Measurements from ENCODE around the gene FMO2.

The FMO2 gene

GRCh38 chr1:171188388-171189266 is 3.5 kb downstream of the FMO2 start:
- Histone ChIP-seq H3K4me1 (ENCODE audit: insufficient read depth, low read length) (no peaks in the 10 kb centered on the region), H3K4me3 (ENCODE audit: low read length) (no peak overlapping the region), H3K36me3 (ENCODE audit: insufficient read depth, low read length) (no peaks in the 10 kb centered on the region), H3K27me3 (ENCODE audit: insufficient read depth, low read length) (no peaks in the 10 kb centered on the region), H3K9me3 (ENCODE audit: low read length) (no peaks in the 10 kb centered on the region), H2AFZ (ENCODE audit: low read depth, low read length) (no peak overlapping the region)

GRCh38 chr1:171191992-171192391 is 6.9 kb downstream of the FMO2 start:
- Histone ChIP-seq H3K4me3 (ENCODE audit: low read length) (no peak overlapping the region), H3K36me3 (ENCODE audit: insufficient read depth, low read length) (no peaks in the 10 kb centered on the region), H3K4me1 (ENCODE audit: insufficient read depth, low read length) (no peaks in the 10 kb centered on the region), H2AFZ (ENCODE audit: low read depth, low read length) (no peak overlapping the region), H3K9me3 (ENCODE audit: low read length) (no peaks in the 10 kb centered on the region), H3K27me3 (ENCODE audit: insufficient read depth, low read length) (no peaks in the 10 kb centered on the region)

GRCh38 chr1:171195767-171196166 is 10.7 kb downstream of the FMO2 start:
- H3K4me3 ChIP-seq (ENCODE audit: low read length) = no peak overlapping the region
- no peaks in the 10 kb centered on the region for H3K36me3 ChIP-seq (ENCODE audit: insufficient read depth, low read length)
- no peaks in the 10 kb centered on the region for H3K4me1 ChIP-seq (ENCODE audit: insufficient read depth, low read length)
- H2AFZ ChIP-seq (ENCODE audit: low read depth, low read length) = no peak overlapping the region
- no peaks in the 10 kb centered on the region for H3K9me3 ChIP-seq (ENCODE audit: low read length)
- no peaks in the 10 kb centered on the region for H3K27me3 ChIP-seq (ENCODE audit: insufficient read depth, low read length)

- H3K4me3 ChIP-seq (ENCODE audit: low read length) = no peak overlapping the region
- no peaks in the 10 kb centered on the region for H3K36me3 ChIP-seq (ENCODE audit: insufficient read depth, low read length)
- no peaks in the 10 kb centered on the region for H3K27me3 ChIP-seq (ENCODE audit: insufficient read depth, low read length)
- H2AFZ ChIP-seq (ENCODE audit: low read depth, low read length) = no peak overlapping the region
- no peaks in the 10 kb centered on the region for H3K9me3 ChIP-seq (ENCODE audit: low read length)
- no peaks in the 10 kb centered on the region for H3K4me1 ChIP-seq (ENCODE audit: insufficient read depth, low read length)
These were observed 11.3 kb downstream of the FMO2 start for GRCh38 chr1:171196351-171196750.

GRCh38 chr1:171198081-171198480 is 13.0 kb downstream of the FMO2 start:
- Histone ChIP-seq H3K27me3 (ENCODE audit: insufficient read depth, low read length) (no peaks in the 10 kb centered on the region), H2AFZ (ENCODE audit: low read depth, low read length) (no peak overlapping the region), H3K4me3 (ENCODE audit: low read length) (no peak overlapping the region), H3K9me3 (ENCODE audit: low read length) (no peaks in the 10 kb centered on the region), H3K4me1 (ENCODE audit: insufficient read depth, low read length) (no peaks in the 10 kb centered on the region), H3K36me3 (ENCODE audit: insufficient read depth, low read length) (no peaks in the 10 kb centered on the region)

- H3K4me1 ChIP-seq (ENCODE audit: insufficient read depth, low read length) = peaks cover 4% of the 10 kb centered on the region
- H3K36me3 ChIP-seq (ENCODE audit: insufficient read depth, low read length) = no peaks in the 10 kb centered on the region
- no peaks in the 10 kb centered on the region for H3K9me3 ChIP-seq (ENCODE audit: low read length)
- no peak overlapping the region for H3K4me3 ChIP-seq (ENCODE audit: low read length)
- H2AFZ ChIP-seq (ENCODE audit: low read depth, low read length) = no peak overlapping the region
- H3K27me3 ChIP-seq (ENCODE audit: insufficient read depth, low read length) = no peaks in the 10 kb centered on the region
These were observed 19.2 kb downstream of the FMO2 start for GRCh38 chr1:171204296-171204695.

GRCh38 chr1:171206204-171206977 is 21.3 kb downstream of the FMO2 start:
- H3K4me1 ChIP-seq (ENCODE audit: insufficient read depth, low read length) = peaks cover 16% of the 10 kb centered on the region
- no peak overlapping the region for H3K4me3 ChIP-seq (ENCODE audit: low read length)
- H2AFZ ChIP-seq (ENCODE audit: low read depth, low read length) = no peak overlapping the region
- H3K36me3 ChIP-seq (ENCODE audit: insufficient read depth, low read length) = no peaks in the 10 kb centered on the region
- no peaks in the 10 kb centered on the region for H3K9me3 ChIP-seq (ENCODE audit: low read length)
- H3K27me3 ChIP-seq (ENCODE audit: insufficient read depth, low read length) = no peaks in the 10 kb centered on the region

- H3K4me1 ChIP-seq (ENCODE audit: insufficient read depth, low read length) = peaks cover 20% of the 10 kb centered on the region
These were observed 21.9 kb downstream of the FMO2 start for GRCh38 chr1:171206978-171207355.

GRCh38 chr1:171207377-171207776 is 22.3 kb downstream of the FMO2 start:
- H3K4me1 ChIP-seq (ENCODE audit: insufficient read depth, low read length) = peaks cover 22% of the 10 kb centered on the region
- H2AFZ ChIP-seq (ENCODE audit: low read depth, low read length) = no peak overlapping the region
- H3K36me3 ChIP-seq (ENCODE audit: insufficient read depth, low read length) = no peaks in the 10 kb centered on the region
- no peaks in the 10 kb centered on the region for H3K9me3 ChIP-seq (ENCODE audit: low read length)
- no peaks in the 10 kb centered on the region for H3K27me3 ChIP-seq (ENCODE audit: insufficient read depth, low read length)
- no peak overlapping the region for H3K4me3 ChIP-seq (ENCODE audit: low read length)

More at GRCh38 chr1:171206978-171207355, 21.9 kb downstream of the FMO2 start:
- no peaks in the 10 kb centered on the region for H3K27me3 ChIP-seq (ENCODE audit: insufficient read depth, low read length)
- no peaks in the 10 kb centered on the region for H3K36me3 ChIP-seq (ENCODE audit: insufficient read depth, low read length)
- H3K9me3 ChIP-seq (ENCODE audit: low read length) = no peaks in the 10 kb centered on the region
- H3K4me3 ChIP-seq (ENCODE audit: low read length) = no peak overlapping the region
- no peak overlapping the region for H2AFZ ChIP-seq (ENCODE audit: low read depth, low read length)

- Histone ChIP-seq H3K4me3 (ENCODE audit: low read length) (no peak overlapping the region), H3K9me3 (ENCODE audit: low read length) (no peaks in the 10 kb centered on the region), H3K36me3 (ENCODE audit: insufficient read depth, low read length) (no peaks in the 10 kb centered on the region), H3K4me1 (ENCODE audit: insufficient read depth, low read length) (peaks cover 32% of the 10 kb centered on the region), H2AFZ (ENCODE audit: low read depth, low read length) (no peak overlapping the region), H3K27me3 (ENCODE audit: insufficient read depth, low read length) (no peaks in the 10 kb centered on the region)
These were observed 25.3 kb downstream of the FMO2 start for GRCh38 chr1:171210355-171210754.

- Histone ChIP-seq H2AFZ (ENCODE audit: low read depth, low read length) (no peak overlapping the region), H3K27me3 (ENCODE audit: insufficient read depth, low read length) (no peaks in the 10 kb centered on the region), H3K9me3 (ENCODE audit: low read length) (no peaks in the 10 kb centered on the region), H3K36me3 (ENCODE audit: insufficient read depth, low read length) (no peaks in the 10 kb centered on the region), H3K4me3 (ENCODE audit: low read length) (no peak overlapping the region), H3K4me1 (ENCODE audit: insufficient read depth, low read length) (peaks cover 32% of the 10 kb centered on the region)
These were observed 27.7 kb downstream of the FMO2 start for GRCh38 chr1:171212607-171213351.

- H3K9me3 ChIP-seq (ENCODE audit: low read length) = no peaks in the 10 kb centered on the region
- H3K36me3 ChIP-seq (ENCODE audit: insufficient read depth, low read length) = no peaks in the 10 kb centered on the region
- peaks cover 30% of the 10 kb centered on the region for H3K4me1 ChIP-seq (ENCODE audit: insufficient read depth, low read length)
- H2AFZ ChIP-seq (ENCODE audit: low read depth, low read length) = no peak overlapping the region
- H3K4me3 ChIP-seq (ENCODE audit: low read length) = no peak overlapping the region
- no peaks in the 10 kb centered on the region for H3K27me3 ChIP-seq (ENCODE audit: insufficient read depth, low read length)
These were observed 28.7 kb downstream of the FMO2 start for GRCh38 chr1:171213559-171214454.
